CD4-positive, alpha-beta T cell treated with Interleukin-12 subunit alpha and Interleukin-12 subunit beta, for 1 hour (primary cell): ENCODE data around the gene ANKS1A.
"Not testable (repeated sequence)": the region's sequence is repeated elsewhere in the genome, so short reads cannot be mapped to it uniquely, and the experiment has no call there.

Source experiments
- DNase-seq: peaks from one replicate; pipeline ENCODE4 v3.0.0-alpha.2; 2020

ANKS1A gene, protein sequence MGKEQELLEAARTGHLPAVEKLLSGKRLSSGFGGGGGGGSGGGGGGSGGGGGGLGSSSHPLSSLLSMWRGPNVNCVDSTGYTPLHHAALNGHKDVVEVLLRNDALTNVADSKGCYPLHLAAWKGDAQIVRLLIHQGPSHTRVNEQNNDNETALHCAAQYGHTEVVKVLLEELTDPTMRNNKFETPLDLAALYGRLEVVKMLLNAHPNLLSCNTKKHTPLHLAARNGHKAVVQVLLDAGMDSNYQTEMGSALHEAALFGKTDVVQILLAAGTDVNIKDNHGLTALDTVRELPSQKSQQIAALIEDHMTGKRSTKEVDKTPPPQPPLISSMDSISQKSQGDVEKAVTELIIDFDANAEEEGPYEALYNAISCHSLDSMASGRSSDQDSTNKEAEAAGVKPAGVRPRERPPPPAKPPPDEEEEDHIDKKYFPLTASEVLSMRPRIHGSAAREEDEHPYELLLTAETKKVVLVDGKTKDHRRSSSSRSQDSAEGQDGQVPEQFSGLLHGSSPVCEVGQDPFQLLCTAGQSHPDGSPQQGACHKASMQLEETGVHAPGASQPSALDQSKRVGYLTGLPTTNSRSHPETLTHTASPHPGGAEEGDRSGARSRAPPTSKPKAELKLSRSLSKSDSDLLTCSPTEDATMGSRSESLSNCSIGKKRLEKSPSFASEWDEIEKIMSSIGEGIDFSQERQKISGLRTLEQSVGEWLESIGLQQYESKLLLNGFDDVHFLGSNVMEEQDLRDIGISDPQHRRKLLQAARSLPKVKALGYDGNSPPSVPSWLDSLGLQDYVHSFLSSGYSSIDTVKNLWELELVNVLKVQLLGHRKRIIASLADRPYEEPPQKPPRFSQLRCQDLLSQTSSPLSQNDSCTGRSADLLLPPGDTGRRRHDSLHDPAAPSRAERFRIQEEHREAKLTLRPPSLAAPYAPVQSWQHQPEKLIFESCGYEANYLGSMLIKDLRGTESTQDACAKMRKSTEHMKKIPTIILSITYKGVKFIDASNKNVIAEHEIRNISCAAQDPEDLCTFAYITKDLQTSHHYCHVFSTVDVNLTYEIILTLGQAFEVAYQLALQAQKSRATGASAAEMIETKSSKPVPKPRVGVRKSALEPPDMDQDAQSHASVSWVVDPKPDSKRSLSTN

DNA sequence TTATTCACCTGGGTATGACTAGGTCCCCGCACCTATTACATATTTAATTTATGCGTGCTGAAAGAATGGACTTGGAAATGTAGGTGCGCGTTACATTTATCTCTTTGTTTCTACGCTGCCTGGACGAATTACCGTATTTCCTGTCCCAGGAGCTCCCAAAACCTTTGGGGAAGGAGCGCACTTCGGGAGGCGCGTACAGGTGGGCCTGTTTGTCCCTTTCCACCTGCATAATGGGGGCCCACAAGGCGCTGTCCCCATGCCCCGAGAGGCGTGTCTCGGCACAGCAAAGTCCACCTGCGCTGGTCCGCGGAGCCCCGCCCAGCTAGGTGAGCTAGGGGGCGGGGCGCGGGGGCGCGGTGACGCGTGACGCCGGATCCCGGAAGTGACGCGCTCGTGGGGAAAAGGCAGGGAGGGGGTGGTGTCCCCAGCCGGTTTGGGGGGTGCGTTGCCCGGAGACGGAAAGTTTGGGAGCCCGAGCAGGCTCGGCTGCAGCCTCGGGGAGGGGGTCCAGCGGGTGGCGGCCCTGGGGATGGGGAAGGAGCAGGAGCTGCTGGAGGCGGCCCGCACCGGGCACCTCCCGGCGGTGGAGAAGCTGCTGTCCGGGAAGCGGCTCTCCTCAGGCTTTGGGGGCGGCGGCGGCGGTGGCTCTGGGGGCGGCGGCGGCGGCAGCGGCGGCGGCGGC, at the start of gene ANKS1A:
ANKS1A (plus strand) TSS at position 382 of the 682 bp plus-strand sequence; CDS start at position 530, 148 bp downstream.
- DNase-seq: peak; percentile 94

DNA sequence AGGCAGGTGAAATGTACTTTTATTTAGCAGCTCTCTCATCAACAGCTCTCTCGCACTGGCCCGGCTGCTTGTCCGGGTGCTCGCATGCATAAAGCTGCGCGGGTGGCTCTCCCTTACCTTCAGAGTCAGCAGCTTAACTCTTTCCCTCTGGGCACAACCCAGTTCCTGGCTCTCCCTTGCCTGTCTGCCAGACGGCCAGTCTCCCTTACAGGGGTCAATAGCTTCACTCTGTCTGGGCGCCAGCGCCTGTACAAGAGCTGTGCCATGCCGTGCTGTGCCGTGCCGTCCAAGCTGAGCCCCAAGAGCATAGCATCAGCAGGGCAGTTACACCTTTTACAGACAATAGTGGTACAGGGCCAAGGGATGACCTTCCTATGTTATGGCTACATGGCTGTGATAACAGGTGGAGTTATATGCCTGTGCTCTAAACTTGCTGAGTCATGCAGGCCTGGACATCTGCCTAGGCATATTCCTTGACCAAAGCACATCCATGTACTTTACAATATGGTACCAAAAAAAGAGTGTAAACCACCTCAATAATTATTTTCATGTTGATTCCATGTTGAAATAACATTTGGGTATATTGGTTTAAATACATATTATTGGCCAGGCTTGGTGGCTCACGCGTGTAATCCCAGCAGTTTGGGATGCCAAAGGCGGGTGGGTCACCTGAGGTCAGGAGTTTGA, 49.2 kb upstream of the ANKS1A start:
- DNase-seq: no peak

DNA sequence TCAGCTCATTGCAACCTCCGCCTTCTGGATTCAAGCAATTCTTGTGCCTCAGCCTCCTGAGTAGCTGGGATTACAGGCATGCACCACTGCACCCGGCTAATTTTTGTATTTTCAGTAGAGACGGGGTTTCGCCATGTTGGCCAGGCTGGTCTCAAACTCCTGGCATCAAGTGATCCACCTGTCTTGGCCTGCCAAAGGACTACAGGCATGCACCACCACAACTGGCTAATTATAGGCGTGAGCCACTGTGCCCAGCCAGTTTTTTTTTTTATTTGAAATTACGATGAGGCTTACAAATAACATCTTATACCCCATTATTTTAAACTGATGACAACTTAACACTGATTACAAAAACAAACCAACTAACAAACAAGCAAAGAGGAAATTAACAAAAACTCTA, 40.0 kb upstream of the ANKS1A start:
- DNase-seq: not testable (repeated sequence)

DNA sequence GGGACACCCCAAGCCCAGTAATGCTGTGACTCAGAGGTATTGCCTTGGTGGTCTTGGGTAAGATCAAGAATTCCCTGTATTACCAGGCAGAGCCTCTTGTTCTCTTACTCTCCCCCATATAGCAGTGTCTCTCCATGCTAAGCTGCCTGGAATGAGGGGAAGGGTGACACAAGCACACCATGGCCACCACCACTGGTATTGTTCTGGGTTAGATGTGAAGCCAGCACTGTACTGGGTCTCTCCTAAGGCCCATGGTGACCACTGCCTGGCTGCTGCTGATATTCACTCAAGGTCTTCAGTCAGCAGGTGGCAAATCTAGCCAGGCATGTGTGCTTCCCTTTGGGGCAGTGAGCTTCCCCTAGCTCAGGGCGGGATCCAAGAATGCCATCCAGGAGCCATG, 37.7 kb upstream of the ANKS1A start:
- no peak for DNase-seq

DNA sequence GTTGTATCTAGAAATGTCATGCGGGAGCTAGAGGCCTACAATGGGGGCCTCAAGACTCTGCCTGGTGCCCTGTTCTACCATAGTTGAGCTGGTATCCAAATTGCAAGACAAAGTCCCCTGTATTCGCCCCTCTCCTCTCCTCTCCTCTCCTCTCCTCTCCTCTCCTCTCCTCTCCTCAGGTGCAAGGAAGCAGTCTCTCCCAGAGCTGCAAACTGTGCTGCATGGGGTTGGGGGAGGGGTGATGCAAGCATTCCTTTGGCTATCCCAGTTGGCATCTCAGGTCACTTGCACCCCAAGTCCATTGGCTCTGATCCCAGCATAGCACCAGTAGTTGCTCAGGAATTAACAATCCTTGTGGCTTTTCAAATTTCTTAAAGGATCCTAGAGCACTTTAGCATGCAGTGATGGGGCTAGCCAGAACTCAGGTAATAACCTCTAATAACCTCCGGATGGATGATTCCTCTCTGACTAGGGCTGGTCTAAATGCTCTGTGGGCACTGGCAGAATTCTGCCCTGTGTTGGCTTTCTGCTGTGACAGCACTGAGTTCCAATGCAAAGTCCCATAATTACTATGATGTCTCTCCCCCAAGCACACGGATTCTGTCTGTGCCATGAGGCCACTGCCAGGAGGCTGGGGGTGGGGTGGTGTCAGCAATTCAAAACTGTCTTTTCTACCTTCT, 36.5 kb upstream of the ANKS1A start:
- DNase-seq: no peak

DNA sequence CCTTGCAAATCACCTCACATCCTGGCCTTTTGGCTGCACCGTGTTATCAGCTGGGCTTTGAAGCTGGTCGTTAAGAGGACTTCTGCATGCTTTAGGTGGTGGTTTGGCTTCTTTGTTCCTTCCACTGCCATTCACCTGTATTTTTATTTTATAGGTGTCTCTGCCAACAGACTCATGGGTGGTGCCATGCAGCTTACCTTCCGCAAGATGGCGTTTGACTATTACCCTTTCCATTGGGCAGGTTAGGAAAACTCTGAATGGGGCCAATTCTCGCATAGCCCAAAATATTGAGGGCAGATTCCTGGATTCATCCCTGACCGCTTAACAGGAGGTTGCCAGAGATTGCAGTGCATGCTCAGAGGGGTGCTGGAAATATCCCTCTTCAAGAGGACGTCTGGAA, 33.6 kb upstream of the ANKS1A start:
- DNase-seq: no peak

DNA sequence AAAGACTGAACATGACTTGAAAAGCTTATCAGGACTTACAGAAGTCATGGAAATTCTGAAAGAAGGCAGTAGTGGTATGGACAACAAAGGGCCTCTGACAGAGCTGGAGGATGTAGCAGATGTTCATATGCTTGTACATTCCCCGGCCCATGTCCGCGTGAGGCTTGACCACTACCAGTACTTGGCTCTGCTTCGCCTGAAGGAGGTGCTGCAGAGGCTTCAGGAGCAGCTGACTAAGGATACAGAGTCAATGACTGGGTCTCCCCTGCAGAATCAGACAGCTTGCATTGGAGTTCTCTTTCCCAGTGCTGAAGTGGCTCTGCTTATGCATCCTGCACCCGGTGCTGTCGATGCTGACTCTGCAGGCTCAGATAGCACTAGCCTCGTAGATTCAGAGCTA, 30.4 kb upstream of the ANKS1A start:
- no peak for DNase-seq

DNA sequence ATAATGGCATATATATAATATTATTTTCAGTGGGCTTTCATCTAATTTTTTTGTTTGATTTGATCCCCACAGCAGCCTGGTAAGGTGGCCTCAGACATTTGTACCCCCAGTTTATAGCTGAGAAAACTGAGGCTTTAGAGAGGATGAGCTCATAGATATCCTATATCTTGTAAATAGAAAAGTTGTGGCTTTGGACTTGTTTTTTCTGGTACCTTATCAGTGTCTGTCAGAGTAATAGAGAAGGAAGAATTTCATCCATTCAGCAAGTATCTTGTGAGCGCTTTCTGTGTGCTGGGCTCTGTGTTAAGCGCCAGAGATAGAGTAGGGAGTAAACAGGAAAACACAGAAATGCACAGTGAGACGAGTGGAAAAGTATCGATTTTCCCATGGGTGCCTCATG, 29.1 kb upstream of the ANKS1A start:
- no peak for DNase-seq

DNA sequence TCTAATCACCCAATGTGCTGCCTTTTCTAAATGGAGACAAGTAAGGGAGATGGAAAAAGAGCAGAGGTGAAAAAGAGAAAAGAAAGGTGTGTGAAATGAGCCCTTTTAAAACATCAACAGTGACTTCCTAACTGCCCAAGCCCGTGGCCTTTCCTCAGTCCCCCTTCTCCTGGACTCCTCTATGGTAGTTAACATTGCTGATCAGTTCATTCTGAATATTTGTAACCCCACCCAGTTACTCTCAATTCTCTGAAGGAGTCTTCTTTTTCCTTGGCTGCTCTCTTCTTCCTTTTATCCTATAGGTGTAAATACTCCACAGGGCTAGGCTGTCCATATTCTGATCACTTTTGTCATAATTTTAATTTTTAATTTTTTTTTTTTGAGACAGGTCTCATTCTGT, 28.3 kb upstream of the ANKS1A start:
- no peak for DNase-seq

DNA sequence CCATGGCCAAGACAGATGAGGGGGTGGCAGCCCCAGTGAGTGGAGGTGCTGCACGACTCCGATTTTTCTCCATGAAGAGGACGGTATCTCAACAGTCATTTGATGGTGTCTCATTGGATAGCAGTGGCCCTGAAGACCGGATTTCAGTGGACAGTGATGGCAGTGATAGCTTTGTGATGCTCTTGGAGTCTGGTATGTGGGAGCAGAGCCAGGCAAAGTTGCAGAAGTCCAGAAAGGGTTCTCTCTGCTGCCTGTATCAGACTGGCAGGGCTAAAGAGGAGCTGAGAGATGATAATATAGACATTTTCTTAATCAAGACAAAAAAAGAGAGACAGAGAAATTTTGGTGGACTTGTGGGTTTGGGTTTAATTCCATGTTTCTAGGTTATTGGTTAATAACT, 25.0 kb upstream of the ANKS1A start:
- no peak for DNase-seq

DNA sequence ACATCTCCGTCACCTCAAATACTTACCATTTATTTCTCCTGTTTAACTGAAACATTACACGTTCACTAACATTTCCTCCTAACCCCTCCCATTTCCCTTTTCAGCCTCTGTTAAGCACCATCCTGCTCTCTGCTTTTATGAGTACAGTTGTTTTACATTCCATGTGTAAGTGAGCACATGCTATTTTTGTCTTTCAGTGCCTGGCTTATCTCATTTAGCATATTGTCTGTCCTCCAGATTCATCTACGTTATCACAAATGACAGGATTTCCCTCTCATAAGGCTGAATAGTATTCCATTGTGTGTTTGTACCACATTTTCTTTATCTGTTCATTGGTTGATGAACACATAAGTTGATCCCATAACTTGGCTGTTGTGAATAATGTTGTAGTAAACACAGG, 23.9 kb upstream of the ANKS1A start:
- no peak for DNase-seq

DNA sequence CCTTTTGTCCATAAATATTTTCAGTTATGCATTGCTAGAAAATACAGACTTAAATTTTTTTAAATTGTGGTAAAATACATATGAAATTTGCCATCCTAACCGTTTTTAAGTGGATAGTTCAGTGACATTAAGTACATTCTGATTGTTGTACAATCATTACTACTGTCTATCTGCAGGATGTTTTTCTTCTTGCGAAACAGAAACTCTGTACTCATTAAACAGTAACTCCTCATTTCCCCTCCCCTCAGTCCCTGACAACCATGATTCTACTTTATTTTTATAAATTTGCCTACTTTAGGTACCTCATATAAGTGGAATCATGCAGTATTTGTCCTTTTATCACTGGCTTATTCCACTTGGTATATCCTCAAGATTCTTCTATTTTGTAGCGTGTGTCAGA, 22.5 kb upstream of the ANKS1A start:
- no peak for DNase-seq

DNA sequence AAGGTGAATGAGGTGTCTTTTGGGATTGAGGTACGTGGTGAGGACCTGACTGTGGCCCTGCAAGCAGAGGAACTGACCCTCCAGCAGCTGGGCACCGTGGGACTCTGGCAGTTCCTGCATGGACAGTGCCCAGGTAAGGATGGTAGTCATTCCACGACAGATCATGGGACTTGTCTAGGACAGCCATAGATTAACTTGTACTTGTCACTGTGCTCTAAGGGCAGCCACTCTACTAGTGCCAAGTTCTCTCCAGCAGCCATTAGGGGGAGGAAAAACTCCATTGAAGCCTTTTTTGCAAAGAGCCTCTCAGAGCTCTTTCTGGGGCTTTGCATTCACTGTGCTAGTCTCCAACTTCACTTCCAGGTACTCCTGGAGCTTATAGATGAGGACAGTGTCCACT, 21.6 kb upstream of the ANKS1A start:
- no peak for DNase-seq

DNA sequence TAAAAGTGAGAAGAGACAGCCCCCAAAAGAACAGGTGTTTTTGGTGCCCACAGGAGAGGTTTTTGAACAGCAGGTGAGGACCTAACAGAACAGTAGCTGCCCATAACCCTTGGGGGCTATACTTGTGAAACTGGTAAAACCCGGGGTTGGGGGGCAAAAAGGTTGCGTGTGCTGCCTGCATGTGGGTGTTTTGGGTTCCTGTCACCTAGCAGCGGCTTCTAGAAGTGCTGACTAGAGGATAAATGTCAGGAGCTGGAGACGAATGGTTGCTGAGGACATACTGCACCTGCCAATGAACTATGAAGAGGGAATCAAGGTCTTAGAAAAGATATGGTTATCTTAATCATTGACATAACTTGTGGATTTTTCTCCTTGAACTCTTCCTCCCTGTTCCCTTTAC, 17.2 kb upstream of the ANKS1A start:
- DNase-seq: no peak

DNA sequence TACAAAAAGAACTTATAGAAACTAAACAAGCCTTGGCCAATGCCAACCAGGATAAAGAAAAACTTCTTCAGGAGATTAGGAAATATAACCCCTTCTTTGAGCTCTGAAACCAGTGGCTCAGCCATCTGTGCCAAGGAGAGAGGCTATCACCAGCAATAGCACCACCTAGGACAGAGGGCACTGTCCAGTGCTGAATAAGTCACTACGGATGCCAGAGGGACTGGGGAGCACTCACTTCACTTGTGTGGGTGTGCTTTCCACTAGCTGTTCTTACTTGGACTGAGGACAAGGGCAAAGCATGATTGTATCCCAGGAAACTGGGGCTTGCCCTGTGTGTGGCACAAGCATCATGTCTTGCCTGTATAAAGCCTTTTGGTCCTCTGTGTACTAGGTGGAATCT, 16.7 kb upstream of the ANKS1A start:
- DNase-seq: no peak

DNA sequence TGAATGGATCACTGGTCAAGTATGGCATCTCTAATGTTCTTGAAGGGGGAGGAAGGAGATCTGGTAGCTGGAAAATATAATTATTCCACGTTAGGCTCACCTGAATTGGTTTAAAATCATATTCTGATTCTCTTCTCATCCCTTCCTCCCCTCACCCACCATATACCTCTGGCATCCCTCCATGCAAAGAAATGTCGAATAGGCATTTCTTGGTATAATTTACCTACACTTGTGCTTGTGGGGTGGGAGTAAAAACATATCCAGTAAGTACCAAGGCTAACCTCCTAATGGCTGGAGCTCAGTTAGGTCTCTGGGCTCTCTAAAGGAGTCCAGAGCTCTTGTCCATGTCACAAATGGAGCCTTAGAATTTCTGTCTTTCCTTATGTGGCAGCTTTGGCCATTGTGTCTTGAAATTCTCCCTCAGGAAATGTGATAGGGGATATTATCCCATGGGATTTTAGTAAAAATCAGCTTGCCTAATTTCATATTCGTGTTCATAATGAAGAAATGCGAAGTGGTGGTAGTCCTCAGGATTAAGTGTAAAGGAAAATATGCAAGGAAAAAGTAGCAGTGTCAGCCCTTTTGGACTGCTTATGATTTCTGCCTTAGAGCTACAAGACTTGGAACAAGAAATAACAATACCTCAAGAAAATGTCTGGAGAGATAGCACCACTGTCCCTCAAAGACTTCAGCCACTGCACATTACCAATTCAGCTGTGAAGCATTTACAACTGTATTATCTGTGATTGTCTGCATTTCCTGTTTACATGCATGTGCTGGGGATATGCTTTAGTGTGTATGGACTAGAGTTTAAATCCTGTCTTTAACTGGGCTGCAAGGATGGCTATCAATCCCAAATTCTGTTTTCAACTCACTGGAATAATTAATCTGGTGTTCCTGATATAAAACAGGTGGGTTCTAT, 13.5 kb upstream of the ANKS1A start:
- DNase-seq: no peak

DNA sequence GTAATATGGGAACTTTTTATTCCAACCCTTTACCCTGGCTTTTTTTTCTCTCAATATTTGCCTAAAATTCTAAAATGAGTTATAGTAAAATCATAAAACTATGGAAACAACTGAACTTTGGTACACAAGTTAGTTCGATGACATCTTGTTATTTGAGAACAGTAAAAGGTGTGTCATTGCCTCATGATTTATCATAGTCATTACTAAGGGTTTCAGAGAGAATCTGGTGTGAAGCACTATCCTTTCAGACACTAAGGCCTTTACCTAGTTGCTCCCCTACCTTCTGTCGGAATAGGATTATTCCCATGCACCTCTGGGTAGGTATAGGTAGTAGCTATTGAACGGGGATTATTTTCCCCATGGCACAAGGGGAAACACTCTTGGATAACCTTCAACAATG, 12.6 kb upstream of the ANKS1A start:
- DNase-seq: no peak

DNA sequence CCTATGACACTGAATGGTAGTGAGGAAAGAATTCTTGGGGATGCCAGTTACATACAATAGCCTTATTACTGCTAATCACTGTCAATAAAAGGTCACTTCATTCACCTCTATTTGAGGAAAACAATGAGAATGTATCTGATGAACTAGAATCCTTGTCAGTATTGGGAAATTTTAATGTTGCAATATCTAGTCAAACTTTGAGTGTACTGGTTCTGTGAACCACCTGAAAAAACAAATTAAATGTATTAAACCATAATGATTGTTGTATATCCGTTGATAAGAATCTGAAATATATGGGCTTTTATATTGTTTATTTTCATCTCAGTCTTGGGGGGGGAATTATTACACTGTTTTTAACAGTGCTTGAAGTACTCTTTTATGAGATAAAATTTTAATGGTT, 11.8 kb upstream of the ANKS1A start:
- DNase-seq: no peak

DNA sequence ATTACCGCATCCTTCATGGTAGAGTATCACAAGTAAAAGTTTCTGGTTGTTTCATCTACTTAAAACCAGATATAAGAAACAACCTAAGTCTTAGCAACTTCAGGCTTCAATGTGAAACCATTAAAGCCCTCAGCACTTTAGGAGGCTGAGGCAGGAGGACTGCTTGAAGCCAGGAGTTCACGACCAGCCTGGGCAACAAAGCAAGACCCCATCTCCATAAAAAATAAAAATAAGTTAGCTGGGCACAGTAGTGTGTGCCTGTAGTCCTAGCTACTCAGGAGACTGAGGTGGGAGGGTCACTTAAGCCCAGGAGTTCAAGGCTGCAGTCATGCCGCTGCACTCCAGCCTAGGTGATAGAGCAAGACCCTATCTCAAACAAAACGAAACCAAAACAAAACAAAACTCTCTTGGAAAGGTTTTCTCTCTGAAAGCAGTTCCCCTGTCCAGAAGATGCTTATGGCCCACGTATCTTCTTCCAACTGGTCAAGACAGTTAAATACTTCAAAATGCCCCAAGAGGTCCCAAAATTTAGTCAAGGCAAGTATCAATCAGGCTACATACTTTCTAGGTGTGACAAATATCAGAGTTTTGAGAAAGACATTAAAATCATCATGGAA, 11.1 kb upstream of the ANKS1A start:
- no peak for DNase-seq

DNA sequence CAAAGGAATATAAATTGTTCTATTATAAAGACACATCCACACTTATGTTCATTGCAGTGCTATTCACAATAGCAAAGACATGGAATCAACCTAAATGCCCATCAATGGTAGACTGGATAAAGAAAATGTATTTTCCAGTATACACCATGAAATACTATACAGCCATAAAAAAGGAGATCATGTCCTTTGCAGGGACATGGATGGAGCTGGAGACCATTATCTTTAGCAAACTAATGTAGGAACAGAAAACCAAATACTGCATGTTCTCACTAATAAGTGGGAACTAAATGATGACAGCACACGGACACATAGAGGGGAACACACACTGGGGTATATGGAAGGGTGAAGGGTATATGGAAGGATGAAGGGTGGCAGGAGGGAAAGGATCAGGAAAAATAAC, 5.0 kb upstream of the ANKS1A start:
- not testable (repeated sequence) for DNase-seq
